ENCODE results near the gene PPP1R16B. TPM values are rescaled to one million over a fixed set of nuclear protein-coding genes. Genes with fewer than 3 reads are reported as not detected.

The PPP1R16B gene
- total RNA-seq, 2 experiments from 2014 or later = 87.6 to 91.1 TPM

GRCh38 chr20:38903335-38903734, 97.8 kb downstream of the PPP1R16B start:
- Mint-ChIP-seq H3K4me3 (no peak overlapping the region), H3K27me3 (no peaks in the 10 kb centered on the region), H3K9me3 (no peaks in the 10 kb centered on the region), H3K4me1 (ENCODE audit: low read depth) (no peaks in the 10 kb centered on the region), H3K27ac (peak overlapping the region; percentile 70), H3K36me3 (ENCODE audit: low read depth) (peaks cover 95% of the 10 kb centered on the region)
- Histone ChIP-seq H3K9me3 (ENCODE audit: control insufficient read depth in 1 of 2, insufficient read depth in 1 of 2, low read length in 2 of 2) (no peaks in the 10 kb centered on the region), H3K27me3 (ENCODE audit: control insufficient read depth in 1 of 2, insufficient read depth in 2 of 2, low read length in 2 of 2) (no peaks in the 10 kb centered on the region), H3K4me3 (ENCODE audit: low read length) (no peak overlapping the region), H3K27ac (ENCODE audit: low read depth in 1 of 2, low read length in 2 of 2) (no peak overlapping the region), H3K4me1 (ENCODE audit: insufficient read depth, low read length) (no peaks in the 10 kb centered on the region), H3K36me3 (ENCODE audit: insufficient read depth, low read length) (peaks cover 86% of the 10 kb centered on the region)
- ATAC-seq (ENCODE audit: poor library complexity) (no peak), DNase-seq (no peak)
- TF ChIP-seq CTCF (IDR thresholded peaks at IDR 0.05) = no peak
- intact Hi-C loops (cut with DNase I, micrococcal nuclease) = no loop called here
- ChIA-PET POLR2A (no interaction called here), CTCF (no interaction called here)

GRCh38 chr20:38905375-38905774, 99.9 kb downstream of the PPP1R16B start:
- Mint-ChIP-seq H3K27ac (no peak overlapping the region), H3K36me3 (ENCODE audit: low read depth) (peaks cover 96% of the 10 kb centered on the region)
- ATAC-seq (ENCODE audit: poor library complexity) = no peak

GRCh38 chr20:38907918-38908677, 102.6 kb downstream of the PPP1R16B start:
- H3K27me3 ChIP-seq (ENCODE audit: control insufficient read depth in 1 of 2, insufficient read depth in 2 of 2, low read length in 2 of 2) = no peaks in the 10 kb centered on the region
- Mint-ChIP-seq H3K36me3 (ENCODE audit: low read depth) (peaks cover 86% of the 10 kb centered on the region), H3K27me3 (no peaks in the 10 kb centered on the region), H3K9me3 (no peaks in the 10 kb centered on the region), H3K4me1 (ENCODE audit: low read depth) (no peaks in the 10 kb centered on the region), H3K4me3 (no peak overlapping the region), H3K27ac (no peak overlapping the region)
- H3K27ac ChIP-seq (ENCODE audit: low read depth in 1 of 2, low read length in 2 of 2) = no peak overlapping the region
- ChIA-PET CTCF (interaction anchor here (1.3 kb wide), 1 partner anchor 15 kb away, joined by 3 read pairs; no protein-coding TSS in a partner anchor), POLR2A (interaction anchor here (0.6 kb wide), 1 partner anchor 53 kb away, joined by 3 read pairs; no protein-coding TSS in a partner anchor)
- no peaks in the 10 kb centered on the region for H3K4me1 ChIP-seq (ENCODE audit: insufficient read depth, low read length)
- peaks cover 84% of the 10 kb centered on the region for H3K36me3 ChIP-seq (ENCODE audit: insufficient read depth, low read length)
- DNase-seq = no peak
- no peak overlapping the region for H3K4me3 ChIP-seq (ENCODE audit: low read length)
- intact Hi-C loops (cut with DNase I, micrococcal nuclease) = no loop called here
- H3K9me3 ChIP-seq (ENCODE audit: control insufficient read depth in 1 of 2, insufficient read depth in 1 of 2, low read length in 2 of 2) = no peaks in the 10 kb centered on the region
- TF ChIP-seq CTCF (IDR thresholded peaks at IDR 0.05) = no peak
- no peak for ATAC-seq (ENCODE audit: poor library complexity)

More at GRCh38 chr20:38905375-38905774, 99.9 kb downstream of the PPP1R16B start:
- TF ChIP-seq CTCF (IDR thresholded peaks at IDR 0.05) = no peak
- intact Hi-C loops (cut with DNase I, micrococcal nuclease) = no loop called here
- Histone ChIP-seq H3K9me3 (ENCODE audit: control insufficient read depth in 1 of 2, insufficient read depth in 1 of 2, low read length in 2 of 2) (no peaks in the 10 kb centered on the region), H3K4me1 (ENCODE audit: insufficient read depth, low read length) (no peaks in the 10 kb centered on the region), H3K27ac (ENCODE audit: low read depth in 1 of 2, low read length in 2 of 2) (no peak overlapping the region), H3K27me3 (ENCODE audit: control insufficient read depth in 1 of 2, insufficient read depth in 2 of 2, low read length in 2 of 2) (no peaks in the 10 kb centered on the region), H3K36me3 (ENCODE audit: insufficient read depth, low read length) (peaks cover 93% of the 10 kb centered on the region), H3K4me3 (ENCODE audit: low read length) (no peak overlapping the region)
- Mint-ChIP-seq H3K27me3 (no peaks in the 10 kb centered on the region), H3K4me1 (ENCODE audit: low read depth) (no peaks in the 10 kb centered on the region), H3K9me3 (no peaks in the 10 kb centered on the region), H3K4me3 (no peak overlapping the region)
- POLR2A ChIA-PET = no interaction called here
- CTCF ChIA-PET = no interaction called here
- DNase-seq = no peak

Data from CD4-positive, alpha-beta T cell (primary cell).